HEK293 (cell line): ENCODE results near the gene UTP11.
A peak's percentile ranks its signal among the peaks of the same experiment; 100 is the strongest.

Experiments used
- BCL11A ChIP-seq: fragments of 450-650 bp; formaldehyde crosslinking; IDR thresholded peaks from 2 replicates; pipeline ENCODE4 v1.5.1; 2016; ENCODE audit warnings: low read depth, missing biosample characterization, missing genetic modification characterization
- GLI4 ChIP-seq: fragments of 450-650 bp; formaldehyde crosslinking; IDR thresholded peaks from 2 replicates; pipeline ENCODE4 v1.5.1; 2016; ENCODE audit warnings: missing biosample characterization, missing genetic modification characterization
- GLIS1 ChIP-seq: fragments of 450-650 bp; formaldehyde crosslinking; IDR thresholded peaks from 2 replicates; pipeline ENCODE4 v1.5.1; 2016; ENCODE audit warnings: missing biosample characterization, missing genetic modification characterization
- GLIS2 ChIP-seq: fragments of 450-650 bp; formaldehyde crosslinking; IDR thresholded peaks from 2 replicates; pipeline ENCODE4 v1.5.1; 2016; ENCODE audit warnings: missing biosample characterization, missing genetic modification characterization
- KLF9 ChIP-seq: fragments of 450-650 bp; formaldehyde crosslinking; IDR thresholded peaks from 2 replicates; pipeline ENCODE4 v1.5.1; 2016; ENCODE audit warnings: missing biosample characterization, missing genetic modification characterization, low read depth
- OSR2 ChIP-seq: fragments of 450-650 bp; formaldehyde crosslinking; IDR thresholded peaks from 2 replicates; pipeline ENCODE4 v1.5.1; 2016; ENCODE audit warnings: missing biosample characterization, missing genetic modification characterization
- SP2 ChIP-seq: fragments of 450-650 bp; formaldehyde crosslinking; IDR thresholded peaks from 2 replicates; pipeline ENCODE4 v1.5.1; 2016; ENCODE audit warnings: missing biosample characterization, missing genetic modification characterization
- WT1 ChIP-seq: fragments of 450-650 bp; formaldehyde crosslinking; IDR thresholded peaks from 2 replicates; pipeline ENCODE4 v1.5.1; 2016; ENCODE audit warnings: missing biosample characterization, missing genetic modification characterization
- YY2 ChIP-seq: fragments of 450-650 bp; formaldehyde crosslinking; IDR thresholded peaks from 2 replicates; pipeline ENCODE4 v1.5.1; 2016; ENCODE audit warnings: missing biosample characterization, missing genetic modification characterization
- ZBTB8A ChIP-seq: fragments of 450-650 bp; formaldehyde crosslinking; IDR thresholded peaks from 2 replicates; pipeline ENCODE4 v1.5.1; 2016; ENCODE audit warnings: missing biosample characterization, missing genetic modification characterization
- ZEB2 ChIP-seq: fragments of 450-650 bp; formaldehyde crosslinking; IDR thresholded peaks from 2 replicates; pipeline ENCODE4 v1.5.1; 2016; ENCODE audit warnings: missing biosample characterization, missing genetic modification characterization
- ZFP37 ChIP-seq: fragments of 450-650 bp; formaldehyde crosslinking; IDR thresholded peaks from 2 replicates; pipeline ENCODE4 v1.5.1; 2016; ENCODE audit warnings: missing biosample characterization, missing genetic modification characterization
- ZNF138 ChIP-seq: fragments of 450-650 bp; formaldehyde crosslinking; IDR thresholded peaks from 2 replicates; pipeline ENCODE4 v1.5.1; 2016; ENCODE audit warnings: missing biosample characterization, missing genetic modification characterization, borderline replicate concordance
- ZNF174 ChIP-seq: fragments of 450-650 bp; formaldehyde crosslinking; IDR thresholded peaks from 2 replicates; pipeline ENCODE4 v1.5.0; 2017; ENCODE audit warnings: missing biosample characterization, mild to moderate bottlenecking, missing genetic modification characterization
- ZNF211 ChIP-seq: fragments of 450-650 bp; formaldehyde crosslinking; IDR thresholded peaks from 2 replicates; pipeline ENCODE4 v1.5.1; 2016; ENCODE audit warnings: low read depth, missing biosample characterization, missing genetic modification characterization
- ZNF223 ChIP-seq: fragments of 450-650 bp; formaldehyde crosslinking; IDR thresholded peaks from 2 replicates; pipeline ENCODE4 v1.5.1; 2016; ENCODE audit warnings: missing biosample characterization, missing genetic modification characterization
- ZNF335 ChIP-seq: fragments of 450-650 bp; formaldehyde crosslinking; conservative IDR thresholded peaks from 2 replicates; pipeline ENCODE4 v1.5.1; 2016; ENCODE audit warnings: missing biosample characterization, missing genetic modification characterization
- ZNF341 ChIP-seq: fragments of 450-650 bp; formaldehyde crosslinking; IDR thresholded peaks from 2 replicates; pipeline ENCODE4; 2016; ENCODE audit warnings: low read depth, missing biosample characterization, missing genetic modification characterization
- ZNF354C ChIP-seq: fragments of 450-650 bp; formaldehyde crosslinking; IDR thresholded peaks from 2 replicates; pipeline ENCODE4 v1.5.1; 2016; ENCODE audit warnings: missing biosample characterization, missing genetic modification characterization, low read depth, borderline replicate concordance
- ZNF433 ChIP-seq: fragments of 450-650 bp; formaldehyde crosslinking; IDR thresholded peaks from 2 replicates; pipeline ENCODE4 v1.5.1; 2016; ENCODE audit warnings: missing biosample characterization, missing genetic modification characterization, low read depth
- ZNF48 ChIP-seq: fragments of 450-650 bp; formaldehyde crosslinking; IDR thresholded peaks from 2 replicates; pipeline ENCODE4 v1.5.1; 2016; ENCODE audit warnings: missing biosample characterization, missing genetic modification characterization
- ZNF501 ChIP-seq: fragments of 450-650 bp; formaldehyde crosslinking; IDR thresholded peaks from 2 replicates; pipeline ENCODE4 v1.5.1; 2016; ENCODE audit warnings: missing biosample characterization, missing genetic modification characterization
- ZNF548 ChIP-seq: fragments of 450-650 bp; formaldehyde crosslinking; IDR thresholded peaks from 2 replicates; pipeline ENCODE4 v1.5.1; 2016; ENCODE audit warnings: missing biosample characterization, missing genetic modification characterization
- ZNF560 ChIP-seq: fragments of 450-650 bp; formaldehyde crosslinking; IDR thresholded peaks from 2 replicates; pipeline ENCODE4 v1.5.1; 2017; ENCODE audit warnings: missing biosample characterization, missing genetic modification characterization, borderline replicate concordance
- ZNF596 ChIP-seq: fragments of 450-650 bp; IDR thresholded peaks from 2 replicates; pipeline ENCODE4 v1.5.0; 2018; ENCODE audit warnings: missing biosample characterization, mild to moderate bottlenecking, missing genetic modification characterization, moderate library complexity
- ZNF600 ChIP-seq: fragments of 450-650 bp; formaldehyde crosslinking; IDR thresholded peaks from 2 replicates; pipeline ENCODE4 v1.5.1; 2016; ENCODE audit warnings: missing biosample characterization, missing genetic modification characterization
- ZNF624 ChIP-seq: fragments of 450-650 bp; formaldehyde crosslinking; IDR thresholded peaks from 2 replicates; pipeline ENCODE4 v1.5.1; 2017; ENCODE audit warnings: missing biosample characterization, missing genetic modification characterization
- ZNF701 ChIP-seq: fragments of 450-650 bp; formaldehyde crosslinking; IDR thresholded peaks from 2 replicates; pipeline ENCODE4 v1.5.1; 2016; ENCODE audit warnings: missing biosample characterization, missing genetic modification characterization
- ZNF837 ChIP-seq: fragments of 450-650 bp; formaldehyde crosslinking; IDR thresholded peaks from 2 replicates; pipeline ENCODE4 v1.5.1; 2016; ENCODE audit warnings: missing biosample characterization, missing genetic modification characterization
- ZNF843 ChIP-seq: fragments of 450-650 bp; formaldehyde crosslinking; IDR thresholded peaks from 2 replicates; pipeline ENCODE4 v1.5.1; 2016; ENCODE audit warnings: missing biosample characterization, missing genetic modification characterization
- ZSCAN16 ChIP-seq: fragments of 450-650 bp; formaldehyde crosslinking; IDR thresholded peaks from 2 replicates; pipeline ENCODE4 v1.5.1; 2016; ENCODE audit warnings: missing biosample characterization, missing genetic modification characterization
- TF ChIP-seq, protein P1 (sequence below): fragments of 450-650 bp; formaldehyde crosslinking; IDR thresholded peaks from 2 replicates; pipeline ENCODE4 v1.5.1; 2016; ENCODE audit warnings: missing biosample characterization, missing genetic modification characterization, low read depth
- TF ChIP-seq, protein P2 (sequence below): fragments of 450-650 bp; IDR thresholded peaks from 2 replicates; pipeline ENCODE4 v1.5.1; 2018; ENCODE audit warnings: missing biosample characterization, mild to moderate bottlenecking, missing genetic modification characterization
- TF ChIP-seq, protein P3 (sequence below): fragments of 450-650 bp; formaldehyde crosslinking; IDR thresholded peaks from 2 replicates; pipeline ENCODE4 v1.5.1; 2016; ENCODE audit warnings: missing biosample characterization, missing genetic modification characterization, low read depth
- TF ChIP-seq, protein P4 (sequence below): fragments of 450-650 bp; formaldehyde crosslinking; IDR thresholded peaks from 2 replicates; pipeline ENCODE4 v1.5.1; 2016; ENCODE audit warnings: missing biosample characterization, missing genetic modification characterization
- TF ChIP-seq, protein P5 (sequence below): fragments of 450-650 bp; formaldehyde crosslinking; IDR thresholded peaks from 2 replicates; pipeline ENCODE4 v1.5.1; 2016; ENCODE audit warnings: missing biosample characterization, missing genetic modification characterization

The UTP11 gene

DNA sequence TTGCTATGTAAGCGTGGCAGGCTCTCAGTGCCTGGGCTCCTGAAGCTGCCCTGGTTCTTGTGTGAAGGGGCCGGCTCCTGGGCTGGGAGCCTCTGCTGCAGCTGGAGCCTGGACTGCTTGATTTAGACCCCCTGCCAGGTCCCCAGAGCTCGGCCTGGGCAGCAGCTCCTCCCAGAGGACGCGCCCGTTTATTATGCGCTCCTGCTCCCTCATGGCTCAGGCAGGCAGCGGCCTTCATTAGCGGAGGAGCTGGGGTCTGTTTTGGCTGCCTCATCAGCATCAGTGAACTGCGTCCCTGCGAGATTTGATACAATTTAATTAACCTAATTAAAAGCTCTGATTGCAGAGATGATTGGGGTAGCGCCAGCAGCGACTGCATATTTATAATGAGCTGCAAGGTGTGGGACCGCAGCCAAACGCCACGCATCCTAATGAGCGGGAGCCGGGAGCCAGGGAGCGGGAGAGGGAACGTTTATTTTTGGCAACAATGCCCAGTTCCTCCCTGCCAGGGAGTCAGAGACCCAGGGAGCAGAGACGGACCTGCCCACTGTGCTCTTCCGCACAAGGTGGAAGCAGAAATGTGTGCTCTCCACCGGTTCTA is 16.6 kb downstream of the UTP11 start (continued):
- TF ChIP-seq ZNF354C (no peak), ZNF837 (tag by site-specific recombination) (no peak), ZNF223 (no peak), ZNF335 (tag by site-specific recombination) (peak; percentile 14), ZNF548 (tag by site-specific recombination) (no peak), ZNF433 (no peak), ZBTB8A (tag by site-specific recombination) (peak; percentile 34; the same call in 1 of the 2 replicates), ZNF701 (tag by site-specific recombination) (no peak), ZNF48 (no peak), GLI4 (no peak), ZNF624 (tag by site-specific recombination) (no peak), GLIS1 (tag by site-specific recombination) (peak; percentile 92), ZNF596 (tag by site-specific recombination) (no peak), ZSCAN16 (tag by site-specific recombination) (no peak), ZNF600 (tag by site-specific recombination) (no peak), KLF9 (tag by site-specific recombination) (no peak), ZNF211 (tag by site-specific recombination) (no peak), SP2 (tag by site-specific recombination) (no peak), ZNF174 (tag by site-specific recombination) (no peak), ZEB2 (tag by site-specific recombination) (0 out of 2 replicates have a peak, but pooled peaks have one; percentile 21), GLIS2 (tag by site-specific recombination) (peak; percentile 53; the same call in 1 of the 2 replicates), ZNF138 (tag by site-specific recombination) (no peak), WT1 (tag by site-specific recombination) (peak; percentile 25), ZNF560 (no peak), ZNF843 (no peak), YY2 (tag by site-specific recombination) (no peak), OSR2 (peak; percentile 86), ZNF501 (no peak), BCL11A (no peak), ZFP37 (tag by site-specific recombination) (no peak), ZNF341 (tag by site-specific recombination) (no peak)
- TF ChIP-seq, protein P1, sequence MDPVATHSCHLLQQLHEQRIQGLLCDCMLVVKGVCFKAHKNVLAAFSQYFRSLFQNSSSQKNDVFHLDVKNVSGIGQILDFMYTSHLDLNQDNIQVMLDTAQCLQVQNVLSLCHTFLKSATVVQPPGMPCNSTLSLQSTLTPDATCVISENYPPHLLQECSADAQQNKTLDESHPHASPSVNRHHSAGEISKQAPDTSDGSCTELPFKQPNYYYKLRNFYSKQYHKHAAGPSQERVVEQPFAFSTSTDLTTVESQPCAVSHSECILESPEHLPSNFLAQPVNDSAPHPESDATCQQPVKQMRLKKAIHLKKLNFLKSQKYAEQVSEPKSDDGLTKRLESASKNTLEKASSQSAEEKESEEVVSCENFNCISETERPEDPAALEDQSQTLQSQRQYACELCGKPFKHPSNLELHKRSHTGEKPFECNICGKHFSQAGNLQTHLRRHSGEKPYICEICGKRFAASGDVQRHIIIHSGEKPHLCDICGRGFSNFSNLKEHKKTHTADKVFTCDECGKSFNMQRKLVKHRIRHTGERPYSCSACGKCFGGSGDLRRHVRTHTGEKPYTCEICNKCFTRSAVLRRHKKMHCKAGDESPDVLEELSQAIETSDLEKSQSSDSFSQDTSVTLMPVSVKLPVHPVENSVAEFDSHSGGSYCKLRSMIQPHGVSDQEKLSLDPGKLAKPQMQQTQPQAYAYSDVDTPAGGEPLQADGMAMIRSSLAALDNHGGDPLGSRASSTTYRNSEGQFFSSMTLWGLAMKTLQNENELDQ (tag by site-specific recombination), result no peak
- TF ChIP-seq, protein P2, sequence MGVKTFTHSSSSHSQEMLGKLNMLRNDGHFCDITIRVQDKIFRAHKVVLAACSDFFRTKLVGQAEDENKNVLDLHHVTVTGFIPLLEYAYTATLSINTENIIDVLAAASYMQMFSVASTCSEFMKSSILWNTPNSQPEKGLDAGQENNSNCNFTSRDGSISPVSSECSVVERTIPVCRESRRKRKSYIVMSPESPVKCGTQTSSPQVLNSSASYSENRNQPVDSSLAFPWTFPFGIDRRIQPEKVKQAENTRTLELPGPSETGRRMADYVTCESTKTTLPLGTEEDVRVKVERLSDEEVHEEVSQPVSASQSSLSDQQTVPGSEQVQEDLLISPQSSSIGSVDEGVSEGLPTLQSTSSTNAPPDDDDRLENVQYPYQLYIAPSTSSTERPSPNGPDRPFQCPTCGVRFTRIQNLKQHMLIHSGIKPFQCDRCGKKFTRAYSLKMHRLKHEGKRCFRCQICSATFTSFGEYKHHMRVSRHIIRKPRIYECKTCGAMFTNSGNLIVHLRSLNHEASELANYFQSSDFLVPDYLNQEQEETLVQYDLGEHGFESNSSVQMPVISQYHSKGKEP (tag by site-specific recombination), result peak; percentile 94
- TF ChIP-seq, protein P3, sequence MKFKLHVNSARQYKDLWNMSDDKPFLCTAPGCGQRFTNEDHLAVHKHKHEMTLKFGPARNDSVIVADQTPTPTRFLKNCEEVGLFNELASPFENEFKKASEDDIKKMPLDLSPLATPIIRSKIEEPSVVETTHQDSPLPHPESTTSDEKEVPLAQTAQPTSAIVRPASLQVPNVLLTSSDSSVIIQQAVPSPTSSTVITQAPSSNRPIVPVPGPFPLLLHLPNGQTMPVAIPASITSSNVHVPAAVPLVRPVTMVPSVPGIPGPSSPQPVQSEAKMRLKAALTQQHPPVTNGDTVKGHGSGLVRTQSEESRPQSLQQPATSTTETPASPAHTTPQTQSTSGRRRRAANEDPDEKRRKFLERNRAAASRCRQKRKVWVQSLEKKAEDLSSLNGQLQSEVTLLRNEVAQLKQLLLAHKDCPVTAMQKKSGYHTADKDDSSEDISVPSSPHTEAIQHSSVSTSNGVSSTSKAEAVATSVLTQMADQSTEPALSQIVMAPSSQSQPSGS (tag by site-specific recombination), result no peak
- TF ChIP-seq, protein P4, sequence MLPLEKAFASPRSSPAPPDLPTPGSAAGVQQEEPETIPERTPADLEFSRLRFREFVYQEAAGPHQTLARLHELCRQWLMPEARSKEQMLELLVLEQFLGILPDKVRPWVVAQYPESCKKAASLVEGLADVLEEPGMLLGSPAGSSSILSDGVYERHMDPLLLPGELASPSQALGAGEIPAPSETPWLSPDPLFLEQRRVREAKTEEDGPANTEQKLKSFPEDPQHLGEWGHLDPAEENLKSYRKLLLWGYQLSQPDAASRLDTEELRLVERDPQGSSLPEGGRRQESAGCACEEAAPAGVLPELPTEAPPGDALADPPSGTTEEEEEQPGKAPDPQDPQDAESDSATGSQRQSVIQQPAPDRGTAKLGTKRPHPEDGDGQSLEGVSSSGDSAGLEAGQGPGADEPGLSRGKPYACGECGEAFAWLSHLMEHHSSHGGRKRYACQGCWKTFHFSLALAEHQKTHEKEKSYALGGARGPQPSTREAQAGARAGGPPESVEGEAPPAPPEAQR (tag by site-specific recombination), result no peak
- TF ChIP-seq, protein P5, sequence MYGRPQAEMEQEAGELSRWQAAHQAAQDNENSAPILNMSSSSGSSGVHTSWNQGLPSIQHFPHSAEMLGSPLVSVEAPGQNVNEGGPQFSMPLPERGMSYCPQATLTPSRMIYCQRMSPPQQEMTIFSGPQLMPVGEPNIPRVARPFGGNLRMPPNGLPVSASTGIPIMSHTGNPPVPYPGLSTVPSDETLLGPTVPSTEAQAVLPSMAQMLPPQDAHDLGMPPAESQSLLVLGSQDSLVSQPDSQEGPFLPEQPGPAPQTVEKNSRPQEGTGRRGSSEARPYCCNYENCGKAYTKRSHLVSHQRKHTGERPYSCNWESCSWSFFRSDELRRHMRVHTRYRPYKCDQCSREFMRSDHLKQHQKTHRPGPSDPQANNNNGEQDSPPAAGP (tag by site-specific recombination), result peak; percentile 11; the same call in 1 of the 2 replicates
